ENCODE measurements around the gene SP6.

SP6 gene

GRCh38 chr17:47856830-47857229, 5.9 kb upstream of the SP6 start:
- no peak for DNase-seq (ENCODE audit: low read depth)

- DNase-seq (ENCODE audit: low read depth): no peak
Observed at GRCh38 chr17:47855737-47856136, 4.8 kb upstream of the SP6 start.

GRCh38 chr17:47853616-47854015, 2.7 kb upstream of the SP6 start:
- DNase-seq (ENCODE audit: low read depth): no peak

DNA sequence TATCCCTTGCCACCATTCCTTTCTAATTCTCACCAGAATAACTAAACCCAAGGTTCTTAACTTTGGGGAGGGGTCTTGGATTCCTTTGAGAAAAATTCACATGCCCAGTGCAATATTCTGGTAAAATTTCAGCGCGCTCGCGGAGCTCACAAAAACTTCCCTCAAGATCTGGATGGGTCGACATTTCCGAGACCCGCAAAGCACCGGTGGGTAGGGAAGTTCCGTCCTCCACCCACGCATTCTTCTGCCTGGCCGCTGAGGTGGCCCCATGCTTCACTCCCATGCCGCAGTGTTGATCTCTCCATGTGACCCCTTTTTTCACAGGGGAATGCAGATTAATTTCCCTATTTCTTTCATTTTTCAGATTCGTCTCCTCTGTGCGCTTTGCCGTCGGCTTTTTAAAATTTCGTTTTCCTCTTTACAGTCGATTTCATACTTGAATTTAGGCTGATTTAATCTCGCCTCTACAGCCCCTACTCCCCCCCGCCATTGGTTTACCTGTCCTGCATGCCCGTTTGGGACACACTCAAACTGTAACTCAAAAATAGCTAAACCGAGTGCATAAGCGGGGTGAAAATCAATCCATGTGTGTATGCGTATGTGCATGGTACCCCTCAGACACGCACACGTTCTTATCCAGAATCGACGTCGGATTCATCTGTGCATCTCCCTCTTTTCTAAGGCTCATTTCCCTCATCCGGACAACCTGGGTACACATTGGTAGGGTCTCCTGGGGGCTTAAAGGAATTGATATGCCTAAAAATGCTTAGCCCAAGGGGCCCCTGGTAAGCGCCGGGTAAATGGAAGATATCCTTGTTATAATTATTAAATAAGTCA, 1.4 kb upstream of the SP6 start:
- no peak for DNase-seq (ENCODE audit: low read depth)

DNA sequence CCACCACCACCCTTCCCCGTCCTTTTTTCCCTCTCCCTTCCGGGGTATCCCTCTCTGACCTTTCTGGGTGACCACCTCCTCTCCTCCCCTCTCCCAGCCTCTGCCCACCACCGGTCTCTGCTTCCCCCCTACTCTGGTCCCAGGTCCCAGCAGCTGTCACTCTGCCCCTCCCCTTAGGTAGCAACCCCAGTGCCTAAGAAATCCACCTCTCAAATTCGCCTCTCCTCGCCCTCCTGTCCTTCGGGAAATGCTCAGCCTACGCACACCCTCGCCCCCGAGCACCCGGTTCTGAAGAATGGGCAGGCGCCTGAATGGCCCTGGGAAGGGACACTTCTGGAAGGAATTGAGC, 775 bp upstream of the SP6 start:
- DNase-seq (ENCODE audit: low read depth): no peak

DNA sequence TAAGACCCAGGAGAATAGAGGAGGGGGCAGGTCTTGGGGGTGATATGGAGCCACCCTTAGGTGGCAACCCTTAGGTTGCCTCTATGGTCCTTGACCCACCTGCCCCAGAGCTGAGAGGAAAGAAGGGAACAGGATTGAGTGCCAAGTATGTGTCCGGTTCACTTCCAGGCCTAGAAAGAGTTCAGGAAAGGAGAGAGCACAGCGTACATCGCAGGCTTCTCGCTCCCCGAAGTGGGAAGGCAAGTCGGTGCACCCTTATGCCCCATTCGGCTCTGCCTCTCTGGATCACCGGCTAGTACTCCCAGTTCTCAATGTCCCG, 631 bp downstream of the SP6 start:
- no peak for DNase-seq (ENCODE audit: low read depth)

GRCh38 chr17:47848198-47848513, 2.8 kb downstream of the SP6 start:
- no peak for DNase-seq (ENCODE audit: low read depth)

DNA sequence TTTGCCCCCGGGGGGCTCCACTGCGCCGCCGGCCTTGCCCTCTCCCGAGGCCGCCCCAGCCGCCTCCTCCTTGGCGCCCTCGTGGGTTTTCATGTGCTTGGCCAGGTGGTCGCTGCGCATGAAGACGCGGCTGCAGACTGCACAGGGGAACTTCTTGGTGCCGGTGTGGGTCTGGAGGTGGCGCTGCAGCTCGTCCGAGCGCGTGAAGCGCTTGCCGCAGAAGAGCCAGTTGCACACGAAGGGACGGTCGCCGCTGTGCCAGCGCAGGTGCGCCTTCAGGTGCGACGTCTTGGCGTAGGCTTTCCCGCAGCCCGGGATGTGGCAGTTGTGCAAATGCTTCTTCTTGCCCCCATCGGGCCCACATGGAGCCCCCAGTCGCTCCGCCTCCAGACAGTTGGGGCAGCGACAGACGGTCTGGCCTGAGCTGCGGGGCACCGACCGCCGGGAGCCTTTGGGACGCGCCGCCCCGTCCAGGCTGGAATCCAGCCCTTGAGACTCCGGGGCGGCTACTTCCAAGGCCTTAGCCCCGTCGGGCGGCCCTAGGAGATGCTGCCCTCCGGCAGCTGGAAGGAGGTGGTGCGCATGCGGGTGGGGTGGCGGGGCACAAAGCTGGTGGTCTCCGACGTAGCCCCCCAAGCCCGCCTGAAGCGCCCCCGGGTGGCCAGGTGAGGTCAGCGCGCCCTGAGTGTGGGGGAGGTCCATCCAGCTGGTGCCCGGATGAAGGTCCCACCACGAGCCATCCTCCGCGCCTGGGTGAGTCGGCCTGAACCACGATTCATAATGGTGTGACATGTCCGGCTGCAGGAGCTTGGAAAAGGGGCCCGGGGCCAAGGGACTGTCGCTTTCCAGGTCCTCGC, 3.4 kb downstream of the SP6 start:
- DNase-seq (ENCODE audit: low read depth): no peak

DNA sequence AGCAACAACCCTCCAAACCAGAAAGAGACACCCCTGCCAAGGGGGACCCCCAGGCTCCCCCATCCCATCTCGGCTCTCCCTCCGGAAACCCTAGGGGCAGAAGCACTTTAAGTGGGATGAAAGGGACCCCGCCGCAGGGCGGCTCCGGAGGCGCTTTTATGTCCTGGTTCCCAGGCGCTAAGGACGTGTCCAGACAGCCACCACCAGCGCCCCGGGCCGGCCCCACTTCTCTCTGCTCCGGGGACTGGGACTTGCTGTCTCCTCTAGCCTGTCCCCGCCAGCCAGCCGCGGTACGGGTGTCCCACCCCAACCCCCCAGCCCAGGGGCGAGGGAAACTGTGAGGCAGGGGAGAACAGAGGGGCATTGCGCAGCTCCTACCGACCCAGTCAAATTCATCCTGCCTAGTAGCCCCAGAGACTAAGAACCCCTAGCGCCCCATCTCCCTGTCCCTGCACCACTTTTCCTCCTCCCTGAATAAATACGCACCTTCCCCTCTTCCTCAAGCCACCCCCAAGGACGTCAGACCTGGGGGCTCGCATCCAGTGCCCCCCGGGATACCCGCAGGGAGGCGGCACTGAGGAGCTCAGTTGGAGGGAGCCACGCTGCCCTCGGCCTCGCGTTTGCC, 4.1 kb downstream of the SP6 start:
- DNase-seq (ENCODE audit: low read depth): no peak

- no peak for DNase-seq (ENCODE audit: low read depth)
Observed at GRCh38 chr17:47845716-47846075, 5.3 kb downstream of the SP6 start.

DNA sequence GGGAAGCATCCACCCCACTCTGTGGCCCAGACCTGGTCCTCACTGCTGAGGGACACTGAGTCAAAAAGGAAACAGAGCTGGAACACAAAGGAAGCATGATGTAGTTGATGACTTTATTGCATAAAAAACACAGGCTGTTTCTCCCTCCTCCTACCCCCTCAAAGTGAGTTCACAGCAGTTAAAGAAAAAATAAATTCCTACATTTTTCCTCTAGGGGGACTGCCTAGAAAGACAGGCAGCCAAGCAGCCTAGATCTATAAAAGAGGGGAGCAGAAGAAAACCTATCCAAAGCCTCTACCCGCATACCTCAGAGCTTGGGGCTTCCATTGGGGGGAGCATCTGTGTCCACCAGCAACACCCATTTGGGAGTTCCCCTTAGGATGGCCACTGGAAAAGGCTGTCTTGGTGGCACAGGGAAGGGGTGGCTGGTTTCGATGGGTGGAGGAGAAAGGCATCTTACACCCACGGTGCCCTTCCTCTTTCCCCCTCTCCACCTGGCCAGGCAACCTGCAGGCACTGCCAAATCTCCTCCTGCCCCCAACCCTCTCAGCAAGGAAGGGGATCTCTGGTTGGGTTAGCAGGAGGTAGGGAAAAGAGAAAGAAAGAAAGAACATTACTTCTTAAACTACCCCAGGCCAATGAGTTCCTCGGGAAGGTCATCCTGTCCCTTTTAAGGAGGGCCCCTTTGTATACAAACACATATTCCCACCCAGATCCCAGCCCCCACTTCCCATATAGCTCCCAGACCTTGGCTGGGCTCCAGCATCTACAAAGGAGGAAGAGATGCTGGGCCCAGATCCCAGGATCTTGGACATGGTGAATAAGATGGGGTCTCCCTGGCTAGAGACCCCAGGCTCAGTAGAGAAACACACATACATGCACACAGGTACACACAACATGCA, 5.9 kb downstream of the SP6 start:
- DNase-seq (ENCODE audit: low read depth): peak; percentile 70

DNA sequence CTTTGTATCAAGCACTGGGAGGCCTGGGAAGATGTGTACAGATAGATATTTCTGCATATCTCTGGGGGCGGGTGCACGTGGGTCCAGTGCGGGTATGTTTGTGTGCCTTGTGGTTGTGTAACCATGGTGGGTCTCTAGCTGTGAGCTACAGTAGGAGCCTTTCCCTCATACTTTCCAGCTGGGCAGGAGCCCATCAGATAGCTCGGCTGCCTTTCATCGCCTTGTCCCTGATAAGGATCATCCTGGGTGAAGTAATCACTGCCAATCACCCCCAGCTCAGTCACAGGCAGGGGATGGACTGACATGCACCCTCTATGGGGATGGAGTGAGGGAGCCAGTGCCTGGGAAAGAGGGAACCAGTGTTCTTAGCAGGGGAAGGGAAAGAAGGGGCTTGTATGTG, 6.7 kb downstream of the SP6 start:
- DNase-seq (ENCODE audit: low read depth): peak; percentile 98

DNA sequence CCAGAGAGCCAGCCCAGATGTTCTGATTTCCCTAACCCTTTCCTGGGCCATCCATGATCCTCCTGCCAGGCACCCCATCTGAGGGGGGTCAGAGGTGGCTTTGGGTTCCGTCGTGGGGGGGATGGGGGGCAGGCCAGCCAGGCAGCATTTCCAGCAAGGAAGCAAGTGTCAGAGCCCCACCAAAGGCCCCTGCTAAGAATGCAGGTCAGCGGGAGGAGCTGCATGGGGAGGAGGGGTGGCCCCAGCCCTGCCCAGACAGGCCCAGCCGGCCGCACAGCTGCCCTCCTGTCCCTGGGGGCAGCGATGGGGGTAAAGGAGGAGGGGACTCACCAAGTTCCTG, 7.6 kb downstream of the SP6 start:
- no peak for DNase-seq (ENCODE audit: low read depth)

- DNase-seq (ENCODE audit: low read depth): no peak
Observed at GRCh38 chr17:47841488-47842291, 9.3 kb downstream of the SP6 start.

DNA sequence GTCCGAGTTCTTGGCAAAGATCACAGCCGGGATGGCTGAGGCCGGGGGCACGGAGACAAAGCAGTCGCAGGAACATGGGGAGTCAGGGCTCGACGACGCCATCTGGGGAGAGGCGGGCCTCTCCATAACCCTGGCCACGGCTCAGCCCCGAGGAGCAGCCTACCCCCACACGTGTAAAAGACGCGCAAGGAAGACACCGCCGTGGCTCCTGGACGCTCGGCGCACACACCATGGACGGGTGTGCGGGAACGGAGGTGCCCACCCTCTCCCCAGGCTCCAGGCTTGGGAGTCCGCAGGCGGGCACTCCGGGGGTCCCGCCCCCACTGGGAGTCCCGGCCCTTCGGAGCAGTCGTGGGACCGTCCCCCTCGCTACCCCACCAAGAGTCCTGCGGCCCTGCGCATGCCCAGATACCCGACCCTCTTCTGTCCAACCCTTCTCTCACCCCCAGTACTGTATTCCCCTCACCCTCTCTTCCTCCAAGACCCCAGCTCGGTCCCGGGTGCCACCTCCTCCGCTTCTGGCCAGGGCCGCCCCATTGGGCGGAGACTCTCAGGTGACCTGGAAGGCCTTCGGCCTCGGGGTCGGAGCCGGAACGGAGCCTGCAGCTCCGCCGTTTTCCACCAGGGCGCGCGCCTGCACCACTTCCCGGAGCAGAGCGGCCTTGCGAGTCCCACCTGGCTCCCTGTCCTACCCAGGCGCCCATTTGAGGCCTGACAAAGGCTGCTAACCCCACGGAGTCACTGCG, 10.0 kb downstream of the SP6 start, which contains the start of gene SCRN2:
Gene SCRN2 (minus strand): TSS at position 532 of the 746 bp plus-strand sequence. CDS start 430 bp downstream, at position 102.
- peak; percentile 68 for DNase-seq (ENCODE audit: low read depth)

DNA sequence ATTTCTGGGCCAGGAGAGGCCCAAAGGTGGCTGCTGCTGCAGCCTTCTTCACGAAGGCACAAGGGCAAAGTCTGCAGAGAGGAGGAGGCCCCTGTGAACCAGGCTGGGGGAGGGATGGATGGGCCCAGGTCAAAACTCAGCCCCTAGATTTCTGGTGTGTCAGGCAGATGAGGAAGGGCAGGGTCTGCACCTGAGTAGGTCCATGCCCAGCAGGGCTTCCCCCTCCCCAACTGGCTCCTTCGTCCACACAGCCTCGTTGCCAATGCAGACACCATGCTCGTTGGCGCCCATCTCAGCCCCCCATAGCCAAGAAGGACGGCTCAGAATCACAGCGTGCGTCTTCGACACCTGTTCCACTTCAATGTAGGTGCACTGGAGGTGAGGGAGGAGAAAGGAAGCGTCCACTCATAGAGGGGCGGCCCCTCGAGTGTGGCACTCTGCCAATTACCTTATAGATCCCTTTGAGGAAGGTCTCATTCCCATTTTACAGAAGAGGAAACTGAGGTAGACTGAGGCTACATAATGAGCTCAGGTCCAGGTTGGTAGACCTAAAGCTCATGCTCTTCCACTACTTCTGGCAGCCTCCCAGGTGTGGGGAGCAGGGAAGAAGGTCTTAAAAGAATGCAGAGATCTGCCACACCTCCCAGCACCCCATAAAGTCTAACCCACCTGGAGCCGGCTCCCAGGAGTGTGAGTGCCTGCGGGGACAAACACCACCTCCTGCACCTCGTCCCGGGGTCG, 10.8 kb downstream of the SP6 start:
- DNase-seq (ENCODE audit: low read depth): no peak

DNA sequence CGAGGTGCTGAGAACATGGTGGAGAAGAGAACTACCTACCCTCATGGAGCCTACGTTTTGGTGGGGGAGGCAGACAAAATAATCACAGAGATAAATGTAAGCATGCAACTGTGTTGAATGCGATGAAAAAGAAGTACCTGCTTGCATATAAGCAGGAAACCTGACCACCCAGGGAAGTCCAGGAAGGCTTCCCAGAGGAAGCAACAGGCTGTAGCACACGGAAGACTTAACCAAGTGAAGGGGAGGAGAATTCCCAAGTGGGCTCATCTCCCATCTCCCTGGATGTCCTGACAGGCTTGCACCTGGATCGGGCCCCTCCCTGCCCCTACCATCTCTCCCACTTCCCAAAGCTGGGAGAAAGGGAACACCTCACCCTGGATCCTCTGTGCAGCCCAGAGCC, 11.9 kb downstream of the SP6 start:
- no peak for DNase-seq (ENCODE audit: low read depth)

- no peak for DNase-seq (ENCODE audit: low read depth)
Observed at GRCh38 chr17:47838636-47839035, 12.3 kb downstream of the SP6 start.

GRCh38 chr17:47837401-47838039, 13.4 kb downstream of the SP6 start:
- no peak for DNase-seq (ENCODE audit: low read depth)

DNA sequence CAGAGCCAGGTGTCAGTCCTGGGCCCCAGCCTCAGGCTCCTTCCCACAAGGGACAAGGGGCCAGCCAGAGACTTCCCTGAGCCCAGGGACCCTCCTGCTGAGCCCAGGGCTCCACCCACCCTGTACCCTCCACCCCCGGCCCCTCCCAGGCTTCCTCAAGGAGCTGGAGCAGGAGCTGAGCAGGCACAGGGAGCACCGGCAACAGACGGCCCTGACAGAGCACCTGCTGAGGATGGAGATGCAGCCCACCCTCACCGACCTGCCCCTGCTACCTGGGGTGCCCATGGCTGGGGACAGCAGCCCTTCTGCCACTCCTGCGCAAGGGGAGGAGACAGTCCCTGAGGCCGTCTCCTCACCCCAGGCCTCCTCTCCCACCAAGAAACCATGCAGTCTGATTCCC, 14.4 kb downstream of the SP6 start:
- no peak for DNase-seq (ENCODE audit: low read depth)

Data from amniotic epithelial cell (primary cell).